PC-9 (cell line): Measurements from ENCODE around the gene SLC37A2.
"Not testable (repeated sequence)": the region's sequence is repeated elsewhere in the genome, so short reads cannot be mapped to it uniquely, and the experiment has no call there.

Experiments used
- CTCF ChIP-seq: fragments of 200-600 bp; sonication (generic); conservative IDR thresholded peaks from 2 replicates; pipeline ENCODE4 v1.6.1; 2017; ENCODE audit warnings: mixed run types, antibody characterized with exemption, mild to moderate bottlenecking, moderate library complexity
- EZH2 ChIP-seq: fragments of 200-600 bp; sonication (generic); IDR thresholded peaks from 2 replicates; pipeline ENCODE4 v1.8.0; 2017; ENCODE audit warnings: antibody characterized with exemption, low read depth

GRCh38 chr11:125090151-125090550 lies 27.0 kb downstream of the SLC37A2 start:
- not testable (repeated sequence) for TF ChIP-seq CTCF, EZH2
